IgD-negative memory B cell (primary cell): ENCODE data around the gene TMEM132C. TPM values are rescaled to one million over a fixed set of nuclear protein-coding genes. Genes with fewer than 3 reads are reported as not detected.

Source experiments
- H3K27ac Mint-ChIP-seq, 3 donors: one replicate each; pipeline ENCODE4 v1.8.0; 2020 to 2022; ENCODE audit warnings: mild to moderate bottlenecking in 3 of 3, mixed read lengths in 3 of 3, moderate library complexity in 1 of 3
- H3K27me3 Mint-ChIP-seq: one replicate; pipeline ENCODE4 v1.8.0; 2021; ENCODE audit warnings: mixed read lengths
- H3K36me3 Mint-ChIP-seq: one replicate; pipeline ENCODE4 v1.8.0; 2020; ENCODE audit warnings: mild to moderate bottlenecking, mixed read lengths
- H3K4me1 Mint-ChIP-seq, 3 donors: one replicate each; pipeline ENCODE4 v1.8.0; 2020 to 2022; ENCODE audit warnings: mixed read lengths in 3 of 3, mild to moderate bottlenecking in 1 of 3
- H3K4me3 Mint-ChIP-seq, 4 donors: one replicate each; pipeline ENCODE4 v1.8.0; 2020 to 2022; ENCODE audit warnings: mild to moderate bottlenecking in 4 of 4, mixed read lengths in 4 of 4, moderate library complexity in 3 of 4
- H3K9me3 Mint-ChIP-seq, 3 donors: one replicate each; pipeline ENCODE4 v1.8.0; 2020 to 2021; ENCODE audit warnings: mixed read lengths in 3 of 3, mild to moderate bottlenecking in 1 of 3
- polyA plus RNA-seq: library from polyadenylated mRNA; unstranded; fragments of 300-500 nt; fragmentation: Illumina TruSeq; gene quantifications from one replicate; pipeline ENCODE4 v1.2.3, GENCODE V29; 2021

TMEM132C gene
- polyA plus RNA-seq, 1 donor from 2014 or later: not detected

GRCh38 chr12:128617304-128617833, 350.4 kb downstream of the TMEM132C start:
- no peak overlapping the region for H3K4me3 Mint-ChIP-seq
- no peak overlapping the region for H3K27ac Mint-ChIP-seq
- H3K4me1 Mint-ChIP-seq: no peaks in the 10 kb centered on the region
- H3K27me3 Mint-ChIP-seq: peaks cover 2% of the 10 kb centered on the region
- peaks cover 0 to 3% (median 3%) of the 10 kb centered on the region in 3 donors for H3K9me3 Mint-ChIP-seq
- H3K36me3 Mint-ChIP-seq: no peaks in the 10 kb centered on the region

DNA sequence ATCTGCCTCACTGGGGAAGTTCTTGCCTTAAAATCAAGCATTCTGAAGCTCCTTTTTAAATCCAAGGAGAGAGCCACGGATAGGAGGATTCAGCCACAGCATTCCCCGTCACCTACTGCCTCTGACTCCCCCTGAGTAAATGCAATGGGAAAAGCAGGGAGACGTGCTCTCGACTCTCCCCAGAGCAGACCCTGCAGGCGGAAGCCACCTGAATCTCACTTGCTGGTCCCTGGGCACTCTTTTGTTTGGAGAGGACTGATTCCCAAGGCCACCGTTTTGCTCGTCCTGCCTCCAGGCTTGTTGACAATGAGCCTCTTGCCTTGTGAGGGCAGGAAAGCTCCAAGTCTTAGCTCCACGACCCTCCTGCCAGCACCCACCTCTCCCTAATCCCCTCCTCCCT, 352.3 kb downstream of the TMEM132C start:
- H3K27ac Mint-ChIP-seq: no peak overlapping the region
- peaks cover 0 to 3% (median 0%) of the 10 kb centered on the region in 3 donors for H3K9me3 Mint-ChIP-seq

DNA sequence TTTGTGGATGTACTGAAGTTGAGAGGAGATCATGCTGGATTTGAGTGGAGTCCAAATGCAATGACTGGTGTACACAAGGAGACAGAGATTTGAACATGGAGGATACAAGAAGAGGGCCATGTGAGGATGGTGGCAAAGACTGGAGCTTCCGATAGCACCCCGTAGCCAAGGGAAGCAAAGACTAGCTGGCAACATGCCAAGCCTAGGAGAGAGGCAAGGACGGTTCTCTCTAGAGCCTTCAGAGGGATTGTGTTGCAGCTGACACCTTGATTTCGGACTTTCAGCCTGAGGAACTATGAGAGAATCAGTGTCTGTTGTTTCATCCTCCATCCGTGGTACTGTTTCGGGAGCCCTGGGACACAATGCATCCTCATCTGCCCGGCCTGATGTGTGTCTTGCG, 354.3 kb downstream of the TMEM132C start:
- Mint-ChIP-seq H3K27me3 (no peaks in the 10 kb centered on the region), H3K9me3 (peaks cover 0 to 8% (median 2%) of the 10 kb centered on the region in 3 donors), H3K36me3 (no peaks in the 10 kb centered on the region), H3K27ac (no peak overlapping the region), H3K4me1 (no peaks in the 10 kb centered on the region), H3K4me3 (no peak overlapping the region)

More for the DNA sequence above, 352.3 kb downstream of the TMEM132C start:
- Mint-ChIP-seq H3K27me3 (no peaks in the 10 kb centered on the region), H3K36me3 (no peaks in the 10 kb centered on the region), H3K4me3 (no peak overlapping the region), H3K4me1 (no peaks in the 10 kb centered on the region)

- Mint-ChIP-seq H3K27me3 (no peaks in the 10 kb centered on the region), H3K4me1 (no peaks in the 10 kb centered on the region), H3K36me3 (no peaks in the 10 kb centered on the region), H3K9me3 (peaks cover 0 to 6% (median 4%) of the 10 kb centered on the region in 3 donors), H3K27ac (no peak overlapping the region), H3K4me3 (no peak overlapping the region)
These were observed 356.8 kb downstream of the TMEM132C start for GRCh38 chr12:128623748-128624147.

- no peak overlapping the region for H3K27ac Mint-ChIP-seq
- H3K36me3 Mint-ChIP-seq: peaks cover 2% of the 10 kb centered on the region
- peaks cover 0 to 6% (median 6%) of the 10 kb centered on the region in 3 donors for H3K9me3 Mint-ChIP-seq
- no peaks in the 10 kb centered on the region for H3K4me1 Mint-ChIP-seq
- H3K27me3 Mint-ChIP-seq: no peaks in the 10 kb centered on the region
- no peak overlapping the region for H3K4me3 Mint-ChIP-seq
These were observed 359.9 kb downstream of the TMEM132C start for GRCh38 chr12:128626808-128627320.

DNA sequence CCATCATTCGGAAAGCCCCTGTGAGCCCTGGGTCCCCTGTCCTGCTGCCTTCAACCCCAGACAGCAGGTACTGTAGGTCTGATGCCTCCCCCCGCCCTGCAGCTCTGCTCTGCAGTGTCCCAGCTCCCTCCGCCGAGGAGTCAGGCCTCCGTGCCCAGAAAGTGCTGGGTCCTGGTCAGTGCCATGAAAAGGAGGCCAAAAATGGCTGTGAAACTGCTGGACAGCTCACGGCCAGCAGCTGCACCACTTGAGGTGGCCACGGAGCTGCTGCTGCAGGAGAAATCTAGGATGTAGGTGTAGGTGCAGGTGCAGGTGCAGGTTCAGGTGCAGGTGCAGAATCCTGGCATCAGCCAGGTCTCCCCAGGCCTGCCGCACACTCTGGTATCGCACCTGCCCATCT, 360.7 kb downstream of the TMEM132C start:
- H3K4me3 Mint-ChIP-seq: no peak overlapping the region
- peaks cover 0 to 6% (median 6%) of the 10 kb centered on the region in 3 donors for H3K9me3 Mint-ChIP-seq

GRCh38 chr12:128629979-128630378, 363.0 kb downstream of the TMEM132C start:
- Mint-ChIP-seq H3K36me3 (peaks cover 2% of the 10 kb centered on the region), H3K4me3 (no peak overlapping the region), H3K4me1 (no peaks in the 10 kb centered on the region), H3K27me3 (no peaks in the 10 kb centered on the region), H3K27ac (no peak overlapping the region), H3K9me3 (peaks cover 0 to 6% (median 4%) of the 10 kb centered on the region in 3 donors)

More for the DNA sequence above, 360.7 kb downstream of the TMEM132C start:
- no peaks in the 10 kb centered on the region for H3K4me1 Mint-ChIP-seq
- peaks cover 2% of the 10 kb centered on the region for H3K36me3 Mint-ChIP-seq
- no peaks in the 10 kb centered on the region for H3K27me3 Mint-ChIP-seq
- no peak overlapping the region for H3K27ac Mint-ChIP-seq

GRCh38 chr12:128637642-128638606, 371.0 kb downstream of the TMEM132C start:
- Mint-ChIP-seq H3K36me3 (no peaks in the 10 kb centered on the region), H3K27me3 (peaks cover 1% of the 10 kb centered on the region), H3K9me3 (peaks cover 0 to 4% (median 0%) of the 10 kb centered on the region in 3 donors), H3K4me1 (no peaks in the 10 kb centered on the region), H3K27ac (no peak overlapping the region), H3K4me3 (no peak overlapping the region)

DNA sequence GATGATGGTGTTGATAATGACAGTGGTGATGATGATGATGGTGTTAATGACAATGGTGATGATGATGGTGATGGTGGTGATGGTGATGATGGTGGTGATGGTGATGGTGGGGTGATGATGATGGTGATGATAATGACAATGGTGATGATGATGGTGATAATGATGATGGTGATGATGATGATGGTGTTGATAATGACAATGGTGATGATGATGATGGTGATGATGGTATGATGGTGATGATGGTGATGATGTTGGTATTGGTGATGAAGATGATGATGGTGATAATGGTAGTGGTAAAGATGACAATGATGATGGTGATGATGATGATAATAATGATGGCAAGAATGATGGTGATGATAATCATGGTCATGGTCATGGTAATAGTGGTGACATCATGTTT, 372.1 kb downstream of the TMEM132C start:
- Mint-ChIP-seq H3K27me3 (peaks cover 4% of the 10 kb centered on the region), H3K4me1 (no peaks in the 10 kb centered on the region), H3K4me3 (no peak overlapping the region), H3K36me3 (no peaks in the 10 kb centered on the region), H3K27ac (no peak overlapping the region), H3K9me3 (peaks cover 0 to 4% (median 0%) of the 10 kb centered on the region in 3 donors)

GRCh38 chr12:128643155-128643554, 376.2 kb downstream of the TMEM132C start:
- H3K27ac Mint-ChIP-seq: no peak overlapping the region
- no peak overlapping the region for H3K4me3 Mint-ChIP-seq
- H3K9me3 Mint-ChIP-seq: no peaks in the 10 kb centered on the region
- H3K4me1 Mint-ChIP-seq: no peaks in the 10 kb centered on the region
- peaks cover 3% of the 10 kb centered on the region for H3K27me3 Mint-ChIP-seq
- no peaks in the 10 kb centered on the region for H3K36me3 Mint-ChIP-seq

DNA sequence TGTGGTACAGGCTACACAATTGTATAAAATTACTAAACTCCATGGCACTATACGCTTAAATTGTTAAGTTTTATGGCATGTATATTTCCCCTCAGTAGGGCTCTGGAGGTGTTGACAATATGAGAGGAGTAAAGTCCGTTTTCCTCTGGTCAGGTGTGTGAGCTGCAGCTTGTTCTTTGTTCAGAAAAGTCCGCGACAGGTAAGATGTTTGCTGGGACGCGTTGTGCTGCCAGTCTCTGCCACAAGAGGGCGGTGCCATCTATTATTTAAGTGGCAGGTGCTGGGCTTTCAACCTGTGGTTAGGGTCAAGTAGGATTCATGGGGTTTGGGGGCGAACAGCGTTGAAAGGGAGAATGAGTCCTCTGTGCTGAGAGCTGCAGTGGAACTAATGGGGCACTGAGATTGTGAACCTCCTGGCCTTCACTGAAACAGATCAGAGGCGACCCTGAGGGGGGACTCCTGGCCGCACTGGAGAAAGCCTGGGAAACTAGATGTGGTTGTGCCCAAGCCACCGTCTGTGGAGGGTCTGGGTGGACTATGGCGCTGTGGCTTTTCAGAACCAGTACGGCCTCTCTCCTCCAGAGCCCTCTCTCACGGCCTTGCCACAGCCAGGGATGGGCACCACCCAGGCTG, 377.8 kb downstream of the TMEM132C start:
- H3K4me1 Mint-ChIP-seq: no peaks in the 10 kb centered on the region
- H3K9me3 Mint-ChIP-seq: no peaks in the 10 kb centered on the region
- H3K27me3 Mint-ChIP-seq: peaks cover 3% of the 10 kb centered on the region
- no peaks in the 10 kb centered on the region for H3K36me3 Mint-ChIP-seq
- peak overlapping the region in 1 of 3 donors; percentile 20 for H3K27ac Mint-ChIP-seq
- no peak overlapping the region for H3K4me3 Mint-ChIP-seq

GRCh38 chr12:128649902-128650301, 382.9 kb downstream of the TMEM132C start:
- Mint-ChIP-seq H3K4me1 (no peaks in the 10 kb centered on the region), H3K27ac (no peak overlapping the region), H3K4me3 (no peak overlapping the region)

DNA sequence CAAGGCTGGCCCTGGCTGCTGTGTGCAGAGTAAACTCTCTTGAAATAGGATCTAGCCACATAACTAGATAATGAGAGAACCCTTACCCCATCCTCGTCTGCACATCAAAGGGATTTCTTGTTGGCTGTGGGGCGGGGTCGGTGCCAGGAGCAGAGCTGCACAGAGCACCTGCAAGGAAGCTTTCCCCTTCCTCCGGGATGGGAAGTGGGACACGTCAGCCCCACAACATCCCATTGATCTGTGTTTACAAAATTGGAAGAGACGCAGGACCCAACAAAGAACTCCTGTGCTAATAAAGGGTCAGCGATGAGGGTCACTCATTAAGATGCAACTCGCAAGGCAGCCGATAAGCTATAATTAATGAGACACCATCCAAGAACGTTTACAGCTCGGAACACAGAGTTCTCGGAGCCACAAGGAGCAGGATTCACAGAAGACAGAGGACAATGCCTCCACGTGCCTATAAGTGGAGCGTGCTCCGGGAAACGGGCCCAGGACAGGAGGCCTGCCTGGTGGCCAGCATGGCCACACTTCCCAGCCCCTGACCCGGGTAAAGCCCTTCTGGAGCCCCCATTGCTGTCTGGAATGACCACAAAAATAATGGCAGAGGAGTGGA, 385.3 kb downstream of the TMEM132C start:
- no peaks in the 10 kb centered on the region for H3K36me3 Mint-ChIP-seq
- no peak overlapping the region for H3K27ac Mint-ChIP-seq
- H3K4me3 Mint-ChIP-seq: no peak overlapping the region
- peaks cover 0 to 5% (median 0%) of the 10 kb centered on the region in 3 donors for H3K9me3 Mint-ChIP-seq
- H3K4me1 Mint-ChIP-seq: no peaks in the 10 kb centered on the region
- no peaks in the 10 kb centered on the region for H3K27me3 Mint-ChIP-seq

More at GRCh38 chr12:128649902-128650301, 382.9 kb downstream of the TMEM132C start:
- Mint-ChIP-seq H3K27me3 (no peaks in the 10 kb centered on the region), H3K9me3 (peaks cover 0 to 5% (median 0%) of the 10 kb centered on the region in 3 donors), H3K36me3 (no peaks in the 10 kb centered on the region)

- no peaks in the 10 kb centered on the region for H3K4me1 Mint-ChIP-seq
- no peak overlapping the region for H3K4me3 Mint-ChIP-seq
- H3K27ac Mint-ChIP-seq: no peak overlapping the region
- H3K36me3 Mint-ChIP-seq: no peaks in the 10 kb centered on the region
- peaks cover 3% of the 10 kb centered on the region for H3K27me3 Mint-ChIP-seq
- H3K9me3 Mint-ChIP-seq: peaks cover 0 to 7% (median 0%) of the 10 kb centered on the region in 3 donors
These were observed 387.5 kb downstream of the TMEM132C start for GRCh38 chr12:128654468-128654867.
